HepG2 (cell line): Measurements from ENCODE around the gene KLKB1. TPM values are rescaled to one million over a fixed set of nuclear protein-coding genes. Genes with fewer than 3 reads are reported as not detected.
A peak's percentile ranks its signal among the peaks of the same experiment; 100 is the strongest.

Experiments
- AFF4 ChIP-seq: sonication (generic); formaldehyde crosslinking; IDR thresholded peaks from 2 replicates; pipeline ENCODE4 v1.4.0; 2020; ENCODE audit warnings: missing genetic modification reagents
- ARNT ChIP-seq: fragments of 450-650 bp; IDR thresholded peaks from 2 replicates; pipeline ENCODE4 v1.6.1; 2017
- BHLHE40 ChIP-seq: IDR thresholded peaks from 2 replicates; pipeline ENCODE4 v1.6.1; 2011; ENCODE audit warnings: low read length, improper control_type of control experiment
- CHD4 ChIP-seq: fragments of 200-600 bp; sonication (generic); IDR thresholded peaks from 2 replicates; pipeline ENCODE4 v1.7.0; 2017; ENCODE audit warnings: mild to moderate bottlenecking, low read length, borderline replicate concordance
- EED ChIP-seq: sonication (generic); formaldehyde crosslinking; IDR thresholded peaks from 2 replicates; pipeline ENCODE4 v1.5.0; 2020; ENCODE audit warnings: mild to moderate bottlenecking, missing genetic modification reagents
- FOSL2 ChIP-seq: sonication (generic); formaldehyde crosslinking; IDR thresholded peaks from 2 replicates; pipeline ENCODE4 v1.4.0; 2020; ENCODE audit warnings: missing genetic modification reagents
- FOXC1 ChIP-seq: sonication (generic); formaldehyde crosslinking; IDR thresholded peaks from 2 replicates; pipeline ENCODE4 v1.8.0; 2022; ENCODE audit warnings: mild to moderate bottlenecking, missing genetic modification reagents, borderline replicate concordance
- IRX3 ChIP-seq: sonication (generic); formaldehyde crosslinking; IDR thresholded peaks from 2 replicates; pipeline ENCODE4 v1.8.1; 2023; ENCODE audit warnings: mild to moderate bottlenecking, low read depth, missing genetic modification reagents, borderline replicate concordance
- MAFK ChIP-seq, 2 experiments: IDR thresholded peaks in 1 of 2; conservative IDR thresholded peaks in 1 of 2; 2 replicates each; pipeline ENCODE4 v1.6.1; 2011; ENCODE audit warnings: improper control_type of control experiment in 2 of 2, low read length in 2 of 2
- PAX8 ChIP-seq: sonication (generic); formaldehyde crosslinking; IDR thresholded peaks from 2 replicates; pipeline ENCODE4 v1.8.0; 2022; ENCODE audit warnings: mild to moderate bottlenecking, missing genetic modification reagents, borderline replicate concordance
- RCOR2 ChIP-seq: IDR thresholded peaks from 2 replicates; pipeline ENCODE4 v1.6.1; 2016; ENCODE audit warnings: missing biosample characterization, missing genetic modification reagents
- TBX3 ChIP-seq: fragments of 450-650 bp; IDR thresholded peaks from 2 replicates; pipeline ENCODE4 v1.6.1; 2017; ENCODE audit warnings: antibody characterized with exemption, mild to moderate bottlenecking, inconsistent platforms, borderline replicate concordance
- TEAD3 ChIP-seq: optimal IDR thresholded peaks from 2 replicates; pipeline ENCODE3; 2016; ENCODE audit warnings: borderline replicate concordance
- XBP1 ChIP-seq: sonication (generic); formaldehyde crosslinking; IDR thresholded peaks from 2 replicates; pipeline ENCODE4 v1.5.0; 2020; ENCODE audit warnings: missing genetic modification reagents
- ZBTB42 ChIP-seq: sonication (generic); formaldehyde crosslinking; IDR thresholded peaks from 2 replicates; pipeline ENCODE4 v1.5.0; 2020; ENCODE audit warnings: mild to moderate bottlenecking, missing genetic modification reagents
- ZNF260 ChIP-seq: sonication (generic); formaldehyde crosslinking; IDR thresholded peaks from 2 replicates; pipeline ENCODE4 v1.4.0; 2020; ENCODE audit warnings: missing genetic modification reagents, low read depth, mild to moderate bottlenecking, borderline replicate concordance
- ZNF292 ChIP-seq: sonication (generic); formaldehyde crosslinking; IDR thresholded peaks from 2 replicates; pipeline ENCODE4 v1.8.1; 2022; ENCODE audit warnings: mild to moderate bottlenecking, low read depth, missing genetic modification reagents, borderline replicate concordance
- ZNF33B ChIP-seq: sonication (generic); formaldehyde crosslinking; IDR thresholded peaks from 2 replicates; pipeline ENCODE4 v1.5.1; 2020; ENCODE audit warnings: mild to moderate bottlenecking, missing genetic modification reagents
- ZNF354B ChIP-seq: sonication (generic); formaldehyde crosslinking; IDR thresholded peaks from 2 replicates; pipeline ENCODE4 v1.8.0; 2022; ENCODE audit warnings: mild to moderate bottlenecking, missing genetic modification reagents
- ZNF468 ChIP-seq: sonication (generic); formaldehyde crosslinking; IDR thresholded peaks from 2 replicates; pipeline ENCODE4 v1.8.0; 2022; ENCODE audit warnings: mild to moderate bottlenecking, moderate library complexity, missing genetic modification reagents
- ZNF552 ChIP-seq: sonication (generic); formaldehyde crosslinking; IDR thresholded peaks from 2 replicates; pipeline ENCODE4 v1.9.0; 2022; ENCODE audit warnings: missing genetic modification reagents, mild to moderate bottlenecking, borderline replicate concordance
- polyA plus RNA-seq, 8 experiments: library from polyadenylated mRNA; depleted of rRNA in 3 of 8; stranded (reverse) in 7 of 8; unstranded in 1 of 8; fragments of >200 nt; fragmentation: Illumina TruSeq in 4 of 8; extraction: Trizol in 4 of 8; gene quantifications; 2 replicates each; pipeline versions ENCODE4 v1.2.1 to v1.2.3, GENCODE V29; 2011 to 2016; ENCODE audit warnings: low read depth in 4 of 8, missing spikeins in 1 of 8, mixed read lengths in 1 of 8; ENCODE audit not compliant: insufficient read depth in 1 of 8
- total RNA-seq, 5 experiments: library from RNA; depleted of rRNA; stranded (reverse); fragments of >200 nt; fragmentation: Illumina TruSeq; extraction: Trizol; gene quantifications; 2 replicates each; pipeline ENCODE4 v1.2.3, GENCODE V29; 2016; ENCODE audit warnings: low read depth in 1 of 5

KLKB1 gene
- total and polyA plus RNA-seq, 2 of the 13 experiments (the other 11 are each of a cell fraction or from before 2014, with no cell fraction given): 0.26 to 0.49 TPM

GRCh38 chr4:186260504-186261448 lies 33.5 kb downstream of the KLKB1 start (continued):
- TF ChIP-seq ZNF552 (CRISPR knock-in tag): peak; percentile 93
- TF ChIP-seq ZNF354B: peak; percentile 79; the same call in 1 of the 2 replicates
- peak; percentile 84; the same call in 1 of the 2 replicates for TF ChIP-seq EED
- TF ChIP-seq ZNF260 (CRISPR knock-in tag): no peak
- peak; percentile 39; the same call in 1 of the 2 replicates for TF ChIP-seq AFF4 (CRISPR knock-in tag)
- TF ChIP-seq ZBTB42 (CRISPR knock-in tag): peak; percentile 91; the same call in 1 of the 2 replicates
- TF ChIP-seq PAX8 (CRISPR knock-in tag): 0 out of 2 replicates have a peak, but pooled peaks have one; percentile 84
- TF ChIP-seq ZNF292 (CRISPR knock-in tag): peak; percentile 77; the same call in 1 of the 2 replicates
- peak; percentile 87 for TF ChIP-seq FOSL2 (CRISPR knock-in tag)
- TF ChIP-seq TEAD3 (CRISPR knock-in tag): peak; percentile 46
- peak; percentile 85; the same call in 1 of the 2 replicates for TF ChIP-seq IRX3 (CRISPR knock-in tag)
- TF ChIP-seq XBP1 (CRISPR knock-in tag): peak; percentile 86; the same call in 1 of the 2 replicates
- no peak for TF ChIP-seq ARNT
- no peak for TF ChIP-seq MAFK (conservative IDR thresholded peaks at IDR 0.05 in 1 of 2, IDR thresholded peaks at IDR 0.05 in 1 of 2; ENCODE audit: low read length in 2 of 2)
- peak; percentile 54; the same call in 1 of the 2 replicates for TF ChIP-seq TBX3
- TF ChIP-seq ZNF468 (CRISPR knock-in tag): peak; percentile 45; the same call in 1 of the 2 replicates
- TF ChIP-seq FOXC1 (CRISPR knock-in tag): peak; percentile 96
- peak; percentile 28; the same call in 1 of the 2 replicates for TF ChIP-seq CHD4
- TF ChIP-seq RCOR2 (CRISPR knock-in tag): peak; percentile 64
- TF ChIP-seq BHLHE40: peak; percentile 67; the same call in 1 of the 2 replicates
- peak; percentile 82 for TF ChIP-seq ZNF33B (CRISPR knock-in tag)
